ENCODE data around the gene ATPAF1.
"Not testable (repeated sequence)": the region's sequence is repeated elsewhere in the genome, so short reads cannot be mapped to it uniquely, and the experiment has no call there.

Gene ATPAF1

DNA sequence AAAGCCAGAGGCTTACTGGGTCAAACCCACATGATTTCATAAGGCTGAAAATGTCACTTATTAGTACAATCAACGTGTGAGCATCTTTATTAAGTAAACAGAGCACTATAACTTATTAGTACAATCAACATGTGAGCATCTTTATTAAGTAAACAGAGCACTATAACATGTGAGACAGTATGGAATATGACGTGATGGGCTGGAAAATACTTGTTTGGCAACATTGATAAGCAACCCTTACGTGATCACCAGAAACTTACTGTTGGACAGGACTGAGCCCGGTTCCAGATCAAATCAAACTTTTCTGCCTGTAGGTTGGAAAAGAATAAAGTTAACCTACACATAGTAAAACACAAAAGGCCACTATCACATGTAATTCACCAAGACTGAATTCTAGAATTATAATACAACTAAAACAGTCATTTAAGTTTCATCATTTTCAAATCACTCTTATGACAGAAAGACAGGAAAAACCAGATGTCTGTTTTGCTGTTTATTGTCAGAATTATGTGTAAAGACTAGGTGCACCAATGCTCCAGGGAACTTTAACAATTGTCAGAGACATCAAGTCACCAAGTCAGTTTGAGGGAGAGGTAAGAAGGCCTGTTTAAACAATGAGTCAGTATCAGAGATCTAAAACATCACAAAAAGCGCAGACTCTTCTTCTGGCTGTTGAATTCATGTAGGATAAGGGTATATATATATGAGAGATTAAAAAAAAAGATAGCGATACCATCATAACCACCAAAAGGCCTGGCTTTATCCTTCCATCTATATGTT lies 15.7 kb downstream of the ATPAF1 start:
- FAIRE-seq (no peak), DNase-seq (ENCODE audit: insufficient read length, low spot score) (no peak)
- TF ChIP-seq POU2F2 (IDR thresholded peaks at IDR 0.05; ENCODE audit: low read depth, low read length) (no peak), POLR2AphosphoS5 (IDR thresholded peaks at IDR 0.05; ENCODE audit: low read depth, low read length) (no peak), TAF1 (IDR thresholded peaks at IDR 0.05; ENCODE audit: low read depth, low read length) (no peak), POLR2A (IDR thresholded peaks at IDR 0.05; ENCODE audit: low read depth, low read length) (no peak), PAX5 (IDR thresholded peaks at IDR 0.05; ENCODE audit: insufficient read depth, low read length, severe bottlenecking) (no peak), SPI1 (IDR thresholded peaks at IDR 0.05; ENCODE audit: low read depth, low read length) (no peak)

GRCh38 chr1:46651152-46651551 lies 17.0 kb downstream of the ATPAF1 start:
- not testable (repeated sequence) for DNase-seq (ENCODE audit: insufficient read length, low spot score); FAIRE-seq

GRCh38 chr1:46650491-46650890 lies 17.7 kb downstream of the ATPAF1 start:
- TF ChIP-seq POLR2AphosphoS5 (IDR thresholded peaks at IDR 0.05; ENCODE audit: low read depth, low read length) (no peak), POLR2A (IDR thresholded peaks at IDR 0.05; ENCODE audit: low read depth, low read length) (no peak), PAX5 (IDR thresholded peaks at IDR 0.05; ENCODE audit: insufficient read depth, low read length, severe bottlenecking) (no peak), TAF1 (IDR thresholded peaks at IDR 0.05; ENCODE audit: low read depth, low read length) (no peak), POU2F2 (IDR thresholded peaks at IDR 0.05; ENCODE audit: low read depth, low read length) (no peak), SPI1 (IDR thresholded peaks at IDR 0.05; ENCODE audit: low read depth, low read length) (no peak)
- FAIRE-seq (no peak), DNase-seq (ENCODE audit: insufficient read length, low spot score) (no peak)

GRCh38 chr1:46649764-46650163 lies 18.4 kb downstream of the ATPAF1 start:
- TF ChIP-seq POLR2A (IDR thresholded peaks at IDR 0.05; ENCODE audit: low read depth, low read length): no peak
- TF ChIP-seq PAX5 (IDR thresholded peaks at IDR 0.05; ENCODE audit: insufficient read depth, low read length, severe bottlenecking): no peak
- no peak for TF ChIP-seq POLR2AphosphoS5 (IDR thresholded peaks at IDR 0.05; ENCODE audit: low read depth, low read length)
- TF ChIP-seq POU2F2 (IDR thresholded peaks at IDR 0.05; ENCODE audit: low read depth, low read length): no peak
- no peak for TF ChIP-seq SPI1 (IDR thresholded peaks at IDR 0.05; ENCODE audit: low read depth, low read length)
- no peak for TF ChIP-seq TAF1 (IDR thresholded peaks at IDR 0.05; ENCODE audit: low read depth, low read length)
- no peak for DNase-seq (ENCODE audit: insufficient read length, low spot score)
- no peak for FAIRE-seq

GRCh38 chr1:46647611-46648010 lies 20.6 kb downstream of the ATPAF1 start:
- DNase-seq (ENCODE audit: insufficient read length, low spot score) (no peak), FAIRE-seq (no peak)
- TF ChIP-seq POLR2AphosphoS5 (IDR thresholded peaks at IDR 0.05; ENCODE audit: low read depth, low read length): no peak
- TF ChIP-seq POLR2A (IDR thresholded peaks at IDR 0.05; ENCODE audit: low read depth, low read length): no peak
- no peak for TF ChIP-seq TAF1 (IDR thresholded peaks at IDR 0.05; ENCODE audit: low read depth, low read length)
- TF ChIP-seq SPI1 (IDR thresholded peaks at IDR 0.05; ENCODE audit: low read depth, low read length): no peak
- TF ChIP-seq POU2F2 (IDR thresholded peaks at IDR 0.05; ENCODE audit: low read depth, low read length): no peak
- no peak for TF ChIP-seq PAX5 (IDR thresholded peaks at IDR 0.05; ENCODE audit: insufficient read depth, low read length, severe bottlenecking)

GRCh38 chr1:46646844-46647243 lies 21.3 kb downstream of the ATPAF1 start:
- FAIRE-seq: no peak
- no peak for TF ChIP-seq SPI1 (IDR thresholded peaks at IDR 0.05; ENCODE audit: low read depth, low read length)
- TF ChIP-seq POU2F2 (IDR thresholded peaks at IDR 0.05; ENCODE audit: low read depth, low read length): no peak
- TF ChIP-seq TAF1 (IDR thresholded peaks at IDR 0.05; ENCODE audit: low read depth, low read length): no peak
- no peak for TF ChIP-seq POLR2AphosphoS5 (IDR thresholded peaks at IDR 0.05; ENCODE audit: low read depth, low read length)
- no peak for TF ChIP-seq POLR2A (IDR thresholded peaks at IDR 0.05; ENCODE audit: low read depth, low read length)
- TF ChIP-seq PAX5 (IDR thresholded peaks at IDR 0.05; ENCODE audit: insufficient read depth, low read length, severe bottlenecking): no peak
- no peak for DNase-seq (ENCODE audit: insufficient read length, low spot score)

GRCh38 chr1:46646331-46646730 lies 21.8 kb downstream of the ATPAF1 start:
- no peak for TF ChIP-seq TAF1 (IDR thresholded peaks at IDR 0.05; ENCODE audit: low read depth, low read length)
- no peak for TF ChIP-seq POLR2A (IDR thresholded peaks at IDR 0.05; ENCODE audit: low read depth, low read length)
- no peak for TF ChIP-seq POLR2AphosphoS5 (IDR thresholded peaks at IDR 0.05; ENCODE audit: low read depth, low read length)
- no peak for TF ChIP-seq PAX5 (IDR thresholded peaks at IDR 0.05; ENCODE audit: insufficient read depth, low read length, severe bottlenecking)
- no peak for TF ChIP-seq POU2F2 (IDR thresholded peaks at IDR 0.05; ENCODE audit: low read depth, low read length)
- TF ChIP-seq SPI1 (IDR thresholded peaks at IDR 0.05; ENCODE audit: low read depth, low read length): no peak
- FAIRE-seq: no peak

GRCh38 chr1:46645815-46646214 lies 22.3 kb downstream of the ATPAF1 start:
- no peak for TF ChIP-seq SPI1 (IDR thresholded peaks at IDR 0.05; ENCODE audit: low read depth, low read length)
- no peak for TF ChIP-seq TAF1 (IDR thresholded peaks at IDR 0.05; ENCODE audit: low read depth, low read length)
- no peak for TF ChIP-seq POLR2A (IDR thresholded peaks at IDR 0.05; ENCODE audit: low read depth, low read length)
- TF ChIP-seq PAX5 (IDR thresholded peaks at IDR 0.05; ENCODE audit: insufficient read depth, low read length, severe bottlenecking): no peak
- TF ChIP-seq POLR2AphosphoS5 (IDR thresholded peaks at IDR 0.05; ENCODE audit: low read depth, low read length): no peak
- TF ChIP-seq POU2F2 (IDR thresholded peaks at IDR 0.05; ENCODE audit: low read depth, low read length): no peak
- FAIRE-seq: no peak
- no peak for DNase-seq (ENCODE audit: insufficient read length, low spot score)

More at GRCh38 chr1:46646331-46646730, 21.8 kb downstream of the ATPAF1 start:
- DNase-seq (ENCODE audit: insufficient read length, low spot score): no peak

DNA sequence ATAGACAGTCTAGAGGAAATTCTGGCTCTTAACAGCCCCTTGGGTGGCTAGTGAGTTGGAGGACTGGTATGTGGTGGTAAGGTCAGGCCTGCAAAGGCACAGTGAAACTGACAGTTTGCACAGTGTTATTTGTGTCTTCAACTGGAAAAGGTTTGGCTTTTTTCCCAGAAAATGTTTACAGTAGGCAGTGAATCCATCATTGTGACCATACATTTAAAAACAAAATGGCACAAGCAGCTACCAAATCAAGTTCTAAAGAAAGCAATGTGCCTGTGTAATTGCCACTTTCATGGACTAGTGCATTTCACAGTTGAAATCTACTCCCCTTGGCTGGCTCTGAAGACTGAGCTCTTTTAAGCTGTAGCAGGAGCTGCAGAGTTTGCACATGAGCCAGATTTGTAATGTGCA lies 24.8 kb downstream of the ATPAF1 start:
- FAIRE-seq: no peak
- no peak for DNase-seq (ENCODE audit: insufficient read length, low spot score)
- TF ChIP-seq POLR2A (IDR thresholded peaks at IDR 0.05; ENCODE audit: low read depth, low read length) (no peak), PAX5 (IDR thresholded peaks at IDR 0.05; ENCODE audit: insufficient read depth, low read length, severe bottlenecking) (no peak), POLR2AphosphoS5 (IDR thresholded peaks at IDR 0.05; ENCODE audit: low read depth, low read length) (no peak)

- FAIRE-seq (peak; percentile 28), DNase-seq (ENCODE audit: insufficient read length, low spot score) (no peak)
- TF ChIP-seq POU2F2 (IDR thresholded peaks at IDR 0.05; ENCODE audit: low read depth, low read length) (no peak), POLR2AphosphoS5 (IDR thresholded peaks at IDR 0.05; ENCODE audit: low read depth, low read length) (no peak), TAF1 (IDR thresholded peaks at IDR 0.05; ENCODE audit: low read depth, low read length) (no peak), SPI1 (IDR thresholded peaks at IDR 0.05; ENCODE audit: low read depth, low read length) (no peak), POLR2A (IDR thresholded peaks at IDR 0.05; ENCODE audit: low read depth, low read length) (no peak), PAX5 (IDR thresholded peaks at IDR 0.05; ENCODE audit: insufficient read depth, low read length, severe bottlenecking) (no peak)
Measured at GRCh38 chr1:46642115-46642680, 26.0 kb downstream of the ATPAF1 start.

All from GM12891 (cell line).